ENCODE results near the gene CITED1.
"Not testable (repeated sequence)": the region's sequence is repeated elsewhere in the genome, so short reads cannot be mapped to it uniquely, and the experiment has no call there.

The CITED1 gene

DNA sequence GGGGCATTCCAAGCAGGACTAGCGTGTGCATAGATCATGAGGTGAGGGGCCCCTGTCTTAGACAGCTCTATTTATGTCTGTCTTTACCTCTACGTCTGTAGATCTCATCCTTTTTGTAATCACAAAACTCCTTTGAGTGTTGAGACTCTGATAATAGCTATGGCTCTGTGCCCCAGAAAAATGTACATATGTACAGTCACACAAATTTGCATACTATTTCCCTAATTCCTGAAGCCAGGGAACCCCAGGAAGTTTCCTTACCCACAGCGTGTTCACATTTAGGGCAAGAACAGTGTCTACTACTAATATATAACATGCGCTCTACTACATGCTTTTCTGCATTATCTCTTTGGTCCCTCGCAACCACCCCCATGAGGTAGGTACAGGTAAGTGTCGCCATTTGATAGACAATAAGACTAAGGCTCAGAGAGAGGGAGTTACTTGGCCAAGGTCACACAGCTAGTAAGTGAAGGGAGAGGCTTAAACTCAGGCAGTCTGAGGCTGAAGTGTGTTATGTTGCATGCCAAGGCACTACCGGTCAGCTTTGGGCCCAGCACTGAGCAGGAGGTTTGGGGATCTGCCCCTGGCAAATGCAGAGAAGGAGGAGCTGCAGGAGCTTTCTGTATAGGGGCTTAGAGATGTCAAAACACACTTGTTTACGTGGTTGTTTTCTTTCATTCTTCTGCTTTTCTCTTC, 21.0 kb upstream of the CITED1 start:
- Histone ChIP-seq H3K4me1 (ENCODE audit: control insufficient read depth, insufficient read depth, low read length, poor library complexity, severe bottlenecking) (no peaks in the 10 kb centered on the region), H3K27ac (ENCODE audit: low read depth, low read length, severe bottlenecking) (no peak overlapping the region), H3K9me3 (ENCODE audit: control insufficient read depth, low read length) (no peaks in the 10 kb centered on the region), H3K36me3 (ENCODE audit: control insufficient read depth, insufficient read depth, low read length) (no peaks in the 10 kb centered on the region), H3K4me3 (ENCODE audit: extremely low read depth, insufficient read depth, low read length, poor library complexity, severe bottlenecking) (no peak overlapping the region)
- WGBS, 2 experiments (ENCODE audit: insufficient coverage in 2 of 2): 100% methylated on average over 3 of the region's 8 CpGs; no CpG with 5 or more reads in 1 of the 2 experiments

DNA sequence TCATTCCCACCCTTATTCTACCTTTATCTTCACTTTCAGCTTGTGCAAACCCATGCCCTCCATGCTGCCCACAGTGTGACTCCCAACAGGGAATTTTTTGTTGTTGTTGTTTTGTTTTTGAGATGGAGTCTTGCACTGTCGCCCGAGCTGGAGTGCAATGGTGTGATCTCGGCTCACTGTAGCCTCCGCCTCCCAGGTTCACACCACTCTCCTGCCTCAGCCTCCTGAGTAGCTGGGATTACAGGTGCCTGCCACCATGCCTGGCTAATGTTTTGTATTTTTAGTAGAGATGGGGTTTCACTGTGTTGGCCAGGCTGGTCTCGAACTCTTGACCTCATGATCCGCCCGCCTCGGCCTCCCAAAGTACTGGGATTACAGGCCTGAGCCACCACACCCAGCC, 13.9 kb upstream of the CITED1 start:
- not testable (repeated sequence) for H3K9me3 ChIP-seq (ENCODE audit: control insufficient read depth, low read length); H3K4me3 ChIP-seq (ENCODE audit: extremely low read depth, insufficient read depth, low read length, poor library complexity, severe bottlenecking); H3K4me1 ChIP-seq (ENCODE audit: control insufficient read depth, insufficient read depth, low read length, poor library complexity, severe bottlenecking); H3K27ac ChIP-seq (ENCODE audit: low read depth, low read length, severe bottlenecking); H3K36me3 ChIP-seq (ENCODE audit: control insufficient read depth, insufficient read depth, low read length)
- WGBS, 2 experiments (ENCODE audit: insufficient coverage in 2 of 2): no CpG with 5 or more reads among the region's 8 CpGs

DNA sequence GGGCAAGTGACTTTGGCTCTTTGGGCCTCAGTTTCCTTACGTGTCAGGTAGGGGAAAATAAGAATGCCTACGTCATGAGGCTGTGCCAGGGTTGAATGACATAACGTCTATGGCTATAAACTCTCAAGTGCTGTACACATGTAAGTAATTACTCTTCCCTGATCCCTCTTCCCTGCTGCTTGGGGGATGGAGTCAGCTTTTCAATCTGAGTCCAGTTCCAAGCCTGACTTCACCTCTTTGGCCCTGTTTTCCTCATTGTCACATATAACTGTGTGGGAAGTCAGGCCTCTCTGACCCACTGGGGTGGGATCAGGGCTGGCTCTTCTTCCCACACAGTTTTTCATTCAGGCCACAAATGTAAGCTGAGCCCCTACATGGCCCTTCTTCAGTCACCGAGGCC, 11.4 kb upstream of the CITED1 start:
- no peaks in the 10 kb centered on the region for H3K9me3 ChIP-seq (ENCODE audit: control insufficient read depth, low read length)
- WGBS, 2 experiments (ENCODE audit: insufficient coverage in 2 of 2): 100% methylated on average over 1 of the region's 4 CpGs
- H3K4me3 ChIP-seq (ENCODE audit: extremely low read depth, insufficient read depth, low read length, poor library complexity, severe bottlenecking): no peak overlapping the region
- H3K4me1 ChIP-seq (ENCODE audit: control insufficient read depth, insufficient read depth, low read length, poor library complexity, severe bottlenecking): no peaks in the 10 kb centered on the region
- H3K36me3 ChIP-seq (ENCODE audit: control insufficient read depth, insufficient read depth, low read length): no peaks in the 10 kb centered on the region
- no peak overlapping the region for H3K27ac ChIP-seq (ENCODE audit: low read depth, low read length, severe bottlenecking)

DNA sequence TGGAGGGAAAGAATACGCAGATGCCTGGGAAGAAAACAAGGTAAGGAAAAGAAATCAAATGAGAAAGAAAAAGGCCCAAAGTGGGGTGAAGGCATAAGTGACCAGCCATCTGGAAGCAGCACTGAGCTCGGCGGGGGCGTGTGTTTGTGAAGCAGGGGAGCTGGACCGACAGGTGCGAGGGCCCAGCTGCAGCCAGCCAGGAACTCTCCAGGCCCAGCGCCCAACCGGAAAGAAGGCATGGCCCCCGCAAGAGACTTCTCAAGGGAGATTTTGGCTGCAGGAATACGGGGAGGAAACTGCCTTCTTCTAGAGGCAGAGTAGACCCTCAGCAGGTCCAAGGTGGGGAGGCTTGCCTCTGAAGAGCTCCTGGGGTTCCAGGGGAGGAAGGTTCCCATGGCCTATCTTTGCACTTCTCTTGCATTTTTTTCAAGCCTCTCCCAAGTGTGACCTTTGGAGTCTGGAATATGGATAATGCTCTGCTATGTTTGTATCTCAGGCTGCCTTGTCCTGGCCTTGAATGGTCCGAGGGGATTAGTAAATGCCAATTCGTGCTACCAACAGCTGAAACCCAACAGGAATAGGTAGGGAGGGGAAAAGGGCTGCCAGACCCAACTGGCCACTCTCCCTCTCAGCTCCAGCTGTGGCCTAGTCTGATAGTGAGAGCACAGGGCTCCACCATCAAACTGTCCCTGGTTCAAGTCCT, 10.8 kb upstream of the CITED1 start:
- 48 to 71% methylated on average over 3 to 8 of the region's 12 CpGs for WGBS, 2 experiments (ENCODE audit: insufficient coverage in 2 of 2)
- Histone ChIP-seq H3K36me3 (ENCODE audit: control insufficient read depth, insufficient read depth, low read length) (no peaks in the 10 kb centered on the region), H3K9me3 (ENCODE audit: control insufficient read depth, low read length) (no peaks in the 10 kb centered on the region), H3K4me3 (ENCODE audit: extremely low read depth, insufficient read depth, low read length, poor library complexity, severe bottlenecking) (no peak overlapping the region), H3K4me1 (ENCODE audit: control insufficient read depth, insufficient read depth, low read length, poor library complexity, severe bottlenecking) (no peaks in the 10 kb centered on the region), H3K27ac (ENCODE audit: low read depth, low read length, severe bottlenecking) (no peak overlapping the region)

DNA sequence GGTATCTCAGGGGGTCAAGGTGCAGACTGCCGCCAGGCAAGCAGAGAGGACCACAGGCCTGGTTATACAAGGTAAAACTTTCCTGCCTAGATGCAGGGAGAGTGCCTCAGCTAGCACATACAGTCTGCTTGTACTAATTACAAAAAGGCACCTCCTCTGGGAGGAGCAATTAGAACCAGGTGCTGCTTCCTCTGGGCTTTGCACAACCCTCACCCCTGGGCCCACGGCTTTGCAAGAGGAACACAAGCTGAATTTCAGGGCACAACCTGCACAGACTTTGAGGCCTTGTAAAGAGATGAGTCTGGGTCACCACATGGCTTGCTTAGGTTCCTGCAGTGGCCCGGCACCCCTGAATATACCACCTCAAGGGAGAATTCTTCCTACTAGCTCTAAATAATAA, 9.2 kb upstream of the CITED1 start:
- H3K9me3 ChIP-seq (ENCODE audit: control insufficient read depth, low read length): no peaks in the 10 kb centered on the region
- H3K36me3 ChIP-seq (ENCODE audit: control insufficient read depth, insufficient read depth, low read length): no peaks in the 10 kb centered on the region
- no peak overlapping the region for H3K4me3 ChIP-seq (ENCODE audit: extremely low read depth, insufficient read depth, low read length, poor library complexity, severe bottlenecking)
- no peaks in the 10 kb centered on the region for H3K4me1 ChIP-seq (ENCODE audit: control insufficient read depth, insufficient read depth, low read length, poor library complexity, severe bottlenecking)
- no peak overlapping the region for H3K27ac ChIP-seq (ENCODE audit: low read depth, low read length, severe bottlenecking)
- WGBS, 2 experiments (ENCODE audit: insufficient coverage in 2 of 2): 80% methylated on average over 1 of the region's 3 CpGs; no CpG with 5 or more reads in 1 of the 2 experiments

DNA sequence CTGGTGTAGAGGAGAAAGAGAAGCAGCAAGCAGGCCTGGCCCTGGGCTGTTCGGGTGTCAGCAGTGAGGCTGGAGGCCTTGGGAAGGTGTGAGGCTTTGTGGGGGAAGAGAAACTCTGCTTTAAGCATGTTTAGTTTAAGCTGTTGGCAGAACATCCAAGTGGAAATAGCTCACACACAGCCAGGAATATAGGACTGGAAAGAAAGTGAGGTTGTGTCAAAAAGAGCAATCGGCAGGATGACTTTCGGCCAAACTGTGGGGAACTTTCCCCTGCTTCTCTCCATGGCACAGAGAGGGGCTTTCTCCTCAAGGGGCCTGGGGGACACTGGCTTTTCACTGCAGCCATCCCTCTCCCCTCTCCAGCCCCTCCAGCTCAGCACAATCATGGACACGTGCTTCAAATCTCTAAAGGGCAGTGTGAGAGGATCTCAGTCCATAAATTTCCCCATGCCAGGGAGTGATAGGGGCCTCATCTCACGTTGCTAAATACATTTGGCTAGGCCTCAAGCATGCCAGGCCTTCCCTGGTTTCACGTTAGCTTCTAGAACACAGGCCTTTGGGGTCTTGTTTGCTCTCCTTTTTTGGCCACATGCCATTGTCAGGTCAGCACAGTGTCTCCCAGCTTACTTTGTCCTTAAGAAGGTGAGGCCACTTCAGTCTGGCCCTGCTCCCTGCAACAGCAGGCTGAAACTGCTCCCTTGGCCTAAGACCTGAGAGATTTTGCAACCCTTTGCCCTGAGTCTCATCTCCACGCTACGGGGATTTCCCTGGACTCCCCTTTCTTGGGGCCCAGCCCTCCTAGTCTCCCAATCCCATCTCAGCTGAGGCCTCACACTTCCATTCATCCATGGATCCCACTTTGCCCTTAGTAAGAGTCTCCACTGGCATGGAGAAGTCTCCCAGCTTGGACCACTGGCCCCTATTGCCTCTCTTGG, 8.3 kb upstream of the CITED1 start:
- no peaks in the 10 kb centered on the region for H3K9me3 ChIP-seq (ENCODE audit: control insufficient read depth, low read length)
- H3K4me3 ChIP-seq (ENCODE audit: extremely low read depth, insufficient read depth, low read length, poor library complexity, severe bottlenecking): no peak overlapping the region
- WGBS, 2 experiments (ENCODE audit: insufficient coverage in 2 of 2): 81 to 93% methylated on average over 4 to 6 of the region's 8 CpGs
- H3K4me1 ChIP-seq (ENCODE audit: control insufficient read depth, insufficient read depth, low read length, poor library complexity, severe bottlenecking): no peaks in the 10 kb centered on the region
- H3K27ac ChIP-seq (ENCODE audit: low read depth, low read length, severe bottlenecking): no peak overlapping the region
- H3K36me3 ChIP-seq (ENCODE audit: control insufficient read depth, insufficient read depth, low read length): no peaks in the 10 kb centered on the region

DNA sequence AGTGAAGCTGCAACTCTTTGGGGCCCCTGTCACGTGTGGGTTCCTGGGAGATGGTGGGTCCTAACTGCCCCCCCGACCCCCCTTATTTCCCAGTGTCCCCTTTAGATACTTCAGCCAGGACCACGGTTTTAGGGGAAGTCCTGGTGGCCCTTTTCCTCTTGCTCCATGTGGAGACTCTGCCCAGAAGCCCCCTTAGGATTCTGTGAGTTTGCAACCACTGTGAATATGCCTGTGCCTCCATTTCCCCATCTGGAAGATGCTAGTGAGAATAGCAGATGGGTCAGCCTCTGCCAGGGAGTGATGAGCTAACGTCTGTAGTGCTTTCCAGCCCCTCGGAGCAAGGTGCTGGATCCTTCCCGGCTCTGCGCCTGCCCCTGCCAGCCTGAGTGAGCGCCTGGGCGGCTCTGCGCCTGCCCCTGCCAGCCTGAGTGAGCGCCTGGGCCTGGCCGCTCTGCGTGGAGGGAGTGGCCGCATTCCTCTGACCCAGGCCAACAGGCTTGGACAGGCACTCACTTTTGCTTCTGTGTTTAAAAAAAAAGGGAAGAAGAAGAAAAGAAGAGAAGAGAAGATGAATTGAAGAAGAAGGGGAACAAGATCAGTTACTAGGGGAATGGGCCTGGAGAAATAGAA, 6.7 kb upstream of the CITED1 start:
- Histone ChIP-seq H3K36me3 (ENCODE audit: control insufficient read depth, insufficient read depth, low read length) (no peaks in the 10 kb centered on the region), H3K27ac (ENCODE audit: low read depth, low read length, severe bottlenecking) (no peak overlapping the region), H3K9me3 (ENCODE audit: control insufficient read depth, low read length) (no peaks in the 10 kb centered on the region), H3K4me3 (ENCODE audit: extremely low read depth, insufficient read depth, low read length, poor library complexity, severe bottlenecking) (no peak overlapping the region), H3K4me1 (ENCODE audit: control insufficient read depth, insufficient read depth, low read length, poor library complexity, severe bottlenecking) (no peaks in the 10 kb centered on the region)
- WGBS, 2 experiments (ENCODE audit: insufficient coverage in 2 of 2): 90 to 93% methylated on average over 2 to 12 of the region's 14 CpGs

DNA sequence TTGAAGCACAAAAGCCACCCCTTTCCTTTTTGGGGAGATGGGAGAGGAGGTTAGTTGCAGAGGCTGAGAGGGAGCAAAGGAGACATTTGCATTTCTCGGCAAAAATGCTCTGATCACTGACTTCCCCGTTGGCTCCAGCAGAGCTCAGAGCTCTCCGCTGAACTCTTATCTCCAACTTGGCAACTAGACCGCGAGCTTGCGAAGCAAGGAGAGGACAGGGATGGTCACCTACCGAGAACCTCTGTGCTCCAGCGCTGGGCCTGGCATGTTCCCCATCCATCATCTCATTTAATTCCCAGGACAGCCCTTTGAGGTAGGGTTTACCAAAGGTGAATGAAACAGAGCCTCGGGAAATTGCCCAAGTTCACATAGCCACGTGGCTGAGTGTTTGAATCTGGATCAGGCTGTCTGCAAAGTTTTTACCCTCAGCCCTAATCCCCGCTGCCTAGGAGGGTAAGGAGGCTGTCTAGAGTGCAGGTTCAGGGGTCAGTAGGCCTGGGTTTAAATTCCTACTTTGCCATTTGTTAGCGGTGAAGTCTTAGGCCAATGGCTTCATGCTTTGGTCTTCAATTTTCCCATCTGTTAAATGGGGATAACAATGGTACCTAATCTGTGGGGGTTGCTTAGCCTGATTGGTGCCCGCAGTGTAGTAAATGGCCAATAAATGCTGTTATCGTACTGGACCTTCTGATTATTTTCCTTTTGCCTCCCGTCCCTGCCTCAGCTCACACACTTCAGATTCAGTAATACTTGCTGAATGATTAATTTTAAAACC, 3.8 kb upstream of the CITED1 start:
- no peak overlapping the region for H3K27ac ChIP-seq (ENCODE audit: low read depth, low read length, severe bottlenecking)
- H3K36me3 ChIP-seq (ENCODE audit: control insufficient read depth, insufficient read depth, low read length): no peaks in the 10 kb centered on the region
- H3K4me3 ChIP-seq (ENCODE audit: extremely low read depth, insufficient read depth, low read length, poor library complexity, severe bottlenecking): peak overlapping the region; percentile 7
- 0% methylated on average over 1 to 2 of the region's 15 CpGs for WGBS, 2 experiments (ENCODE audit: insufficient coverage in 2 of 2)
- no peaks in the 10 kb centered on the region for H3K4me1 ChIP-seq (ENCODE audit: control insufficient read depth, insufficient read depth, low read length, poor library complexity, severe bottlenecking)
- H3K9me3 ChIP-seq (ENCODE audit: control insufficient read depth, low read length): no peaks in the 10 kb centered on the region

DNA sequence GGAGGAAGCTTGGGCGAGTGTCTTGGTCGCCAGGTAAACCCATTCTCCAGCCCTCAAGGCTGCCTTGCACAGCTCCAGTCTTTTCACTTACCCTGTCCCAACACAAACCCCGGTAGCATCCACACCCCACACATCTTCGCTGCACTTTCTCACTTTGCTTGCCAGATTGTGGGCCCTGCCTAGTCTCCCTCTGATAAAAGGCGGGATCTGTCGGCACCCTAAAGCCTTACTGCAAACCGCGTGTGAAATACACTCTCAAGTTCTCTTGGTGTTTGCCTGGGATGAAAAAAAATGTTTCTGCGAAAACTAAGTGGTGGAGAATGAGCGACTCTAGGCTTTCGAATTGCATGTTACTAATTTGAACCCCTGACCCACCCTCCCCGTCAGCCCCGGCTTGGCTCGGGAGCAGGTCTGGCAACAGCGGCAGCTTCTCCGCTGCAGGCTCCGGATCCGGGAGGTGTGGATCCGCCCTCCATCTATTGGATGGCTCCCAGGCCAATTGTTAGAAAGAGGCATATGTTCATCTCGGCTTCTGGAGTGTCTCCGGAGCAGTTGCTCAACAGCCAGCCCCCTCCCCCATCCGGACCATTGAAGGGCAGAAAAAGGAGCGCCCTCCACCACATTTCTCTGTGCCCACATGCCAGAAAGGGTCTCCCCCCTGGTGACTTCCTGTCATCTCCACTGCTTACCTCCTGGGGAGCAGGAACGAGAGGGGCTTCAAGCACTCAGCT, 3.0 kb upstream of the CITED1 start:
- Histone ChIP-seq H3K36me3 (ENCODE audit: control insufficient read depth, insufficient read depth, low read length) (no peaks in the 10 kb centered on the region), H3K9me3 (ENCODE audit: control insufficient read depth, low read length) (no peaks in the 10 kb centered on the region), H3K4me1 (ENCODE audit: control insufficient read depth, insufficient read depth, low read length, poor library complexity, severe bottlenecking) (no peaks in the 10 kb centered on the region), H3K27ac (ENCODE audit: low read depth, low read length, severe bottlenecking) (no peak overlapping the region), H3K4me3 (ENCODE audit: extremely low read depth, insufficient read depth, low read length, poor library complexity, severe bottlenecking) (peak overlapping the region; percentile 7)
- WGBS, 2 experiments (ENCODE audit: insufficient coverage in 2 of 2): 0% methylated on average over 6 of the region's 24 CpGs

Measured in mesodermal cell (in vitro differentiated cells).